ENCODE data around the gene HNRNPR.
A peak's percentile ranks its signal among the peaks of the same experiment; 100 is the strongest.
"Not testable (repeated sequence)": the region's sequence is repeated elsewhere in the genome, so short reads cannot be mapped to it uniquely, and the experiment has no call there.

Gene HNRNPR

DNA sequence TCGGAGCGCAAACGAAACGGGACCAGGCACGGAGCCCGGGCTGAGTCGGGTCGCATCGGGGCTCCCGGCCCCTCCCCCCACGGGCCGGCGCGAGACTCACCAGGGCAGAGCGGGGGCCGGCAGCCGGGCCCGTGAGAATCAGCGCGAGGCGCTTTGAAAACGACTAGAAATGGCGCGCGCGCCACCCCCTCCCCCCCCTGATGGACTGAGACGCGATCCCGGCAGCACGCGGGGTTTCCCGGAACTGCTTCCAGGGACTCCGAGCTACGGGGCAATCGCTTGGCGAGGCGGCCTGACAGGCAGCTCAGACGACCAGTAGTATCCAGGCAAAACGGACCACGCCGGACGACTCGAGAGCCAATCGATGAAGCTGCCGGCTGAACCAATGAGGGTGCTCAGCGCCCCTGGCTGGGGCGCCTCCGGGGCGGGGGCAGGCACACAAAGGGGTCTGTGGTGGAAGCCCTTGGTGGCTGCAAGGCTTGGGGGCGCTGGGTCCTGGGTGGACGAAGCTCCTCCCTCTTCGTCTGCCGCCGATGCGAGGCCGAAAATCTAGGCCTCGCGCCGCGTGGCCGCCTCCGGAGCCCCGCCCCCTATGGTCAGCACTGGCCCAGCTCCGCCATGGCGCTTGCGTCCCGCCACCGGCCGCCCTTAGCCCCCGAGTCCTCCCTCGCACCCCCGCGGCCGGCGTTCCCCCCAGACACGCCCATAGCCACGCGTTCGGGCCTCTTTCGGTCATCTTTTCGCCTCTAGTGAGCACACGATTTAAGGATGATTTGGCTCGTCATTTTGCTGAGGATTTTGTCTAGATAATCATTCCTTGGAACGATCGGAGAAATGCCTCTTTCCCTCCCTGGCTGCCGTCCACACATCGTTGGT lies at the start of gene HNRNPR:
TSS of gene HNRNPR (minus strand) at position 174 of the 876 bp plus-strand sequence. CDS start 3,276 bp downstream, outside the sequence.
- peak; percentile 97 for DNase-seq (ENCODE audit: low spot score)

DNA sequence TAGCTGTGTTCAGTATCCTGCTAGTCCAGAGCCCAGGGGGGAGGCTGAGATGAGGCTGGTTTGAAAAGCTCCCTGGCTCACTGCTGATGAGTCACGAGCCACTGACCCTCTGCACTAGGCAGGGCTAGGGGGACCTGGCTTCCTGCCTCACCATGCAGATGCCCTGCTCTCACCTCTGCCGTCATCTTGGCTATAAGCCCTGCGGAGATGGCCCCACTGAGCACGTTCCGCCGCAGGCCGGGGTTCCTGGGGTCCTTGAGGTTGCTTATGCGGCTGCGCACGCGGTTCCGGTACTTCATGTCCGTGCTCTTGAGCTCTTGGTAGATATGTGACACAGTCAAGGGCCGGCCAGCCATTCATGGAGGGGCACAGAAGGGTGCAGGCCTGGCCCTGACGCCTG lies 49.6 kb upstream of the HNRNPR start:
- DNase-seq (ENCODE audit: low spot score): no peak

DNA sequence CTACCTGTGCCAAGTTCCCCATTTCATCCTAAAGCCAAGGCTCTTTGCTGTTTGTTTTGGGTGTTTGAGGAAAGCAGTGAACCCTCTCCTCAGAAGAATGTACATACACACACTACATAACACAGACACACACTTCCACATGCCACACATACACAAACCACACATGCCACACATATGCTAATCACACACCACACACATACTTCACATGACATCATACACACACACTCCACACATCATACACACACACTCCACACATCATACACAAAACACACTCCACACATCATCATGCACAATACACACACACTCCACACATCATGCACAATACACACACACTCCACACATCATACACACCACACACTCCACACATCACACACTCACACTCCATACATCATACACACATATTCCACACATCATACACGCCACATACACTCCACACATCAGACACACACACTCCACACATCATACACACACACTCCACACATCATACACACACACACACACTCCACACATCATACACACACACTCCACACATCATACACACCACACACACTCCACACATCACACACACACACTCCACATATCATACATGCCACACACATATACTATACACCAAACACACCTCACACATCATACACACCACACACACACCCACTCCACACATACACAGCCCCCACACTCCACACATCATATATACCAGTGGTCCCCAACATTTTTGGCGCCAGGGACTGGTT lies 48.2 kb upstream of the HNRNPR start:
- no peak for DNase-seq (ENCODE audit: low spot score)

DNA sequence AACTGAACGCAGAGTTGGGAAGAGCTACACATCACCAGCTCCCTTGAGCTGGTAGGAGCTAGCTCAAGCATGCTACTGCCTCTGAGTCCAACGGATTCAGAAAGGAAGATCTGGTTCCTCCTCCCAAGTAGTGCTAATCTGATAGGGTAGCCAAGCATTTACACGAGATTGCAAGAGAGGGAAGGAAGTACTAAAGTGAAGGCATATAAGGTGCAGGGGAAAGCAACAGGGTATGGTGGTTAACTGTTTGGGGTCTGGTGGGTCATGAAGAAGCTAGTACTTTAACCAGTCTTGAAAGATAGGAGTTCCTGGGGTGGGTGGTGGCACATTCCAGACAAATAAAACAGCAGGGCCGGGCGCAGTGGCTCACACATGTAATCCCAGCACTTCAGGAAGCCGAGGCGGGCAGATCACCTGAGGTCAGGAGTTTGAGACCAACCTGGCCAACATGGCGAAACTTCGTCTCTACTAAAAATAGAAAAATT lies 45.8 kb upstream of the HNRNPR start:
- no peak for DNase-seq (ENCODE audit: low spot score)

DNA sequence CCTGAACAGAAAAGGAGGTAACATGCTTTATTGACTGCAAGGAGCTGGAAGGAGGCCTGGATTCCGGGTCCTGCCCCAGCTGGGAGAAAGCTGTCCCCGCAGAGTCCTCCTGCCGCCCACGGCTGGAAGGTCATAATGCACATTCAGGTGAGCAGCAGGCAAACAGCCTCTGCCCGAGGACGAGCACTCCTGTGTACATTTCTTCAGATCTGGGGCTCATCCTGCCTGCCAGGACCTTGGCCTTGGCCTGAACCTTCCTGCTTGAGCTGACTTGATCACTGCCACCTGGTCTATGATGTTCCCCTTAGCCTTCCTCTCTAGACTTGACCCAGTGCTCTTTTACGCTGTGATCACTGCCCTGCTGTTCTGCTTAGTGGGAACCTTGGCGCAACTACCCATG lies 43.4 kb upstream of the HNRNPR start:
- DNase-seq (ENCODE audit: low spot score): no peak

DNA sequence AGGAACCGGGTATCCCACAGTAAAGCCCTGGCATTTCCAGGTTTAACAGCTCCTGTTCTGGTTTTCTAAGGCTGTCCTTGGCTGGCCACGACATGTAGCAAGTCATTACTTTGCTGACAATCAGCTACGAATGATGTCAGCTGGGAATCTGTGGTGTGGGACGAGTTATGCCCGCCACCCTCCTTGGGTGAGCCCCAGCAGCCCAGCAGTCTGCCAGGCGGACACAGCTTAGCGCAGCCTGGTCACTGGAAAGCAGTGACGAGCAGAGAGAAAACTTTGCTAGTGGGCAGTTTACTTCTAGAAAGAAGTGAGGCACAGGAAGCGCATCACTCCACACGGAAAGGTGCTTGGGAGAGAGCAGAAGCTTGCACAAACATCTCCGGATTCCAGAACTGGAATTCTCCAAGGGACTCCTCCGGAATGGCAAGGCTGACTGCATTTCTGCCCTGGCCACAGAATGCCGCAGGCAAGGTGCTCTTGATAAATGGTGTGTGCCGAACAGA lies 41.1 kb upstream of the HNRNPR start:
- no peak for DNase-seq (ENCODE audit: low spot score)

DNA sequence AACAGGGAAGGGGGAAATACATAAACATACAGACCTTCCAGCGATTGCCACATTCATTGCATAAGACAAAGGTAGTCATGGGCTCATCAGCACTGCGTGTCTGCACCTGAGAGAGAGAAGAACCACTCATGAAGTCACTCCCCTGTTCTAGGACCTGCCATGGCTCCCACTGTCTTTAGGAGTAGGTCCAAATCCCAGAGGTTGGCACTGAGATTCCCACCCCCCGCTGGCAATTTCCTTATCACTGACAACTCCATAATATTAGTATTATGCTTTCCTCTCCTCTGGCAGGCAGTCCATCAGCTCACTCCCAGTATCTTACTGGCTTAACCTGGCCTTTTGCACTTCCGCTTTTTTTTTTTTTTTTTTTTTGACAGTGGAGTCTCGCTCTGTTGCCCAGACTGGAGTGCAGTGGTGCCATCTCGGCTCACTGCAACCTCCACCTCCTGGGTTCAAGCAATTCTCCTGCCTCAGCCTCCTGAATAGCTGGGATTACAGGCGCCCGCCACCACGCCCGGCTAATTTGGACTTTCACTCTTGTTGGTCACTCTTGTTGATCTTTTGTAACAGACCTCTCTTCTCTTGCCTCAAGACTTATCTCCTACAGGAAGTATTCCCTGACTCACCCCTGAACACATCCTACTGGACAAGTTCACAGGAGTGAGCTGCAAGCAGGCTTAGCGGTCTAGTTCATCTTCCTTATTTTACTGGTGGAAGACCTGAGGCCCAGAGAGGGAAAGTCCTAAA lies 40.4 kb upstream of the HNRNPR start:
- DNase-seq (ENCODE audit: low spot score): no peak

DNA sequence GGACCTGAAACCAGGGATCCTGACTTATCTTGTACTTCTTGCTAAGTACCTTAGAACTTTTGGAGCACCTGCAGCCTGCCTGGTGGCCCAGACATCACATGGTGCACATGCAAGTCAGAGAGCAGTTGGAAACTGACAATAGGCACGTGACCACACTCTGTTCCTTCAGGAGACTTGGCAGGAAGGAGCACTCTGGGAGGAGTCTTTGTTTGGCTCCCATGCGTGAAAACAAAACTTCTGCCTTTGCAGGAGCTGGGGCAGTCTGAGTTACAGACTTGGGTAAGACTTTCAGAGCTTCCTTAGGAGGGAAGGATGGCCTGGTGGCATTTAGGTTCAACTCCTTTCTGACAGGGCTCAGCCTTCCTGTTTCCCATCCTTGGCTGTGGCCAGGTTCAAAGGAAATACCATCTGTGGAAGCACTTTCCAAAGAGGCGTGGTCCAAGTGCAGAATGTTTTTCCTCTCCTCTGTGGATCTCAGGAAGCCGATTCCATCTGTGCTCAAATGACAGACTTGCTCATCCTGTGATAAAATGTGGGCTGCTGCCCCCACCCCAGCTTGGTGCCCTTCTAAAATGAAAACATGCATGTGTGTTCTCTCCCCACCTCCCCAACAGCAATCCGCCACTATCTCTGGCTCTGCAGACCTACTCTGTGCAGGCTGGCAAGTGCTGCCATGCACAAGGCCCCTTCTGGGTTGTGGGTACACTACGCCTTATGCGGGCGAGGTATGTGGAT lies 39.7 kb upstream of the HNRNPR start:
- no peak for DNase-seq (ENCODE audit: low spot score)

DNA sequence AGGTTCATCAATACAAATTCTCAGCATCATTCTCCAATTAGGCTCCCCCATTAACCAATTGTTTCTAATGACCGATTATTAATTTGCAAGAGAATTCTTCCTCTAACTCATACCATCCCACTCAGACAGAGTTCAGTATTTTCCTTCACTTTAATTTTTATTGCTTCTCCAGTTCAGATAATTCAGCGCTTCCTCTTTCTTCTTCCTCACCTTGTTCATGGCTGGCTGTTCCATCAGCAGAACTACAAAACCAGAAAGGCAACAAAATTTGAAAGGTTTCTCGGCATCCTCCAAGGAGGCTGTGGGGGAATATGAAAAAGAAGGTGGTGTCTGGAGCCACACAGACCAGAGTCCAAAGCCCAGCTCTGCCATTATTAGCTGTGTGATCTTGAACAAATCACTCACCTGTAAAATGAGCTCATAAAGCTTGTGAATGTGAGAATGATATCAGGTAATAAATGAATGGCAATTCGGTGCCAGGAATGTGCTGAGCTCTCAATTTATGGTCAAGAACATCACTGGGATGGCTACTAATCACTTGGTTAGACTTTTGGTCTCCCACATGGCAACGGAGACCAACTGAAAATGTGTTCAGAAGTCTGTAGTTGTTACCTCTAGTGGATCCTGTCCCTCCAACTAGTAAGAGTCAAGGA lies 37.3 kb upstream of the HNRNPR start:
- DNase-seq (ENCODE audit: low spot score): no peak

DNA sequence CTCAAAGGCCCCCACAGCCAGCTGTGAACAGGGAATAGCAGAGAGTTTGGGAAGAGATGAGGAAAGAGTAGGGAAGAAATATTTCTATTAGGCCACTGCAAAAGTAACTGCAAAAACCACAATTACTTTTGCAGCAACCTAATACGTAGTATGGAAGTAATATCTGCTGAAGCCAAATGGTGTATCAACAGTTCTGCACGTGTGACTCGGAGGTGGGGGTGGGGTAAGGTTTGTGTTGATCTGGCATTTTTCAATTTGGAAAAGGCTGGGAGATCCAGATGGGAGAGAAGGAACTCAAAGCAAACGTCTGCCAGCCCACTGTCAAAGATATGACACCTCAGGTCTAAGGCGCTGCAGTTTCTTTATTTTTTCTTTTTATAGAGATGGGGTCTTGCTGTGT lies 36.6 kb upstream of the HNRNPR start:
- no peak for DNase-seq (ENCODE audit: low spot score)

DNA sequence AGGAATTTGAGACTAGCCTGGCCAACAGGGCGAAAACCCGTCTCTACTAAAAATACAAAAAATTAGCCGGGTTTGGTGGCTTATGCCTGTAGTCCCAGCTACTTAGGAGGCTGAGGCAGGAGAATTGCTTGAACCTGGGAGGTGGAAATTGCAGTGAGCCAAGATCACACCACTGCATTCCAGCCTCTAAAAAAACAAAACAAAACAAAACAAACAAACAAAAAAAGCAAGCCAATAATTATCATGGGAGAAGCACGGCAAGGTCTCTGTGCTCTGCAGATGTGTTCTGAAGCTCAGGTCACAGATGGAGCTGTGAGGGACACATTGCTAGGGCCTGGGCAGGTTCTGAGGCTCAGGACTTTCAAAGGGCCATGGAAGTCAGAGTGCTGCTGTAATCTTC lies 36.2 kb upstream of the HNRNPR start:
- not testable (repeated sequence) for DNase-seq (ENCODE audit: low spot score)

DNA sequence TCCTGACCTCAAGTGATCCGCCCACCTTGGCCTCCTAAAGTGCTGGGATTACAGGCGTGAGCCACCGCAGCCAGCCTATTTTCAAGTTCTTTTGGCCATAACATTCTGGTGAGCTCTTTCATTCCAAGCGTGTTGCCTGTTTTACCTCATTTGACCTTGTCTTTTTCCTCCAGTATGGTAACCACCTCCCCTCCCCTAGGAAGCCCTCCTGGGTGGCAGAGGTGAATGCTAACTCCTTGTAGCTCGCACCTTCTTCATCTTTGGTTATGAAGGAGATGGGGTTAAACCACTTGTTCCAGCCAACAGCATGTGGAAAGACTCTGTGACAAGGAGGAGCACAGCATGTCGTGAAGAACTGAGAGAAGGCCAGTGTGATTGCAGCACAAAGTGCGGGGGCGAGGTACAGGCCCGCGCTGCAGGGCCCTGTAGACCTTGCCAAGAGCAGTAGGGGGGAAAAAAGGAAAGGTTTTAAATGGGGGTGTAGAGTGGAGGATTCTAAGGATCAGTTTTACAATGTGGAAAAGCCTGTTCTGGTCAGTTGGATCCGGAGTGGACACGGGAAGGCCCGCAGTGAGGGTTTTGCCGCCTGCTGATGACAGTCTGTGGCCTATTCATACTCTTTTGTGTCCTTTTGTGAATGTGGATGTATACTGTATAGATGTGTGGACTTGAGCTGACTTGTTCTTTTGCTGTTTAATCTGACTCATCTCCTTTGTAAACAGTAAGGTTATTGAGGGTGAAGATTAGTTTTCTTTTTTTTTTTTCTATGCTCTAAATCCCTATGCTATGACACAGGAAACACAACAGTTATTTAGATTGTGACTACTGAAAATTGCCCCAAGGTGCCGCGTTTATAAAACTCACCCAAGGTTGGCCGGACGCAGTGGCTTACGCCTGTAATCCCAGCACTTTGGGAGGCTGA lies 33.1 kb upstream of the HNRNPR start:
- DNase-seq (ENCODE audit: low spot score): peak; percentile 39

DNA sequence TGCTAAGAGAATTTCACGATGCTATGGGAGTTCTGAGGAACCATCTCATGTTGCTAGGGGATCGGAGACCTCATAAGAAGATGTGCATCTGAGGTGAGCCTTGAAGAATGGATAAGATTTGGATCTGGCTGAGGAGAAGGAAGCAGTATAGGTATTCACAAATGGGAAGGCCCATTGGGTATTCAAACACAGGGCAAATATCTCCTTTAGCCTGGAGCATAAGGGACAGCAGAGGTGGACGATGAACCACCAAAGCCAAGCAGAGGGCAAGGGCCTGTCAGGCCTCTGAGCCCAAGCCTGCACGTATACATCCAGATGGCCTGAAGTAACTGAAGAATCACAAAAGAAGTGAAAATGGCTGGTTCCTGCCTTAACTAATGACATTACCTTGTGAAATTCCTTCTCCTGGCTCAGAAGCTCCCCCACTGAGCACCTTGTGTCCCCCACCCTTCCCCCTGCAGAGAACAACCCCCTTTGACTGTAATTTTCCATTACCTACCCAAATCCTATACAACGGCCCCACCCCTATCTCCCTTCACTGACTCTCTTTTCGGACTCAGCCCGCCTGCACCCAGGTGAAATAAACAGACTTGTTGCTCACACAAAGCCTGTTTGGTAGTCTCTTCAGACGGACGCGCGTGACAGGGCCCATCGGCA lies 30.1 kb upstream of the HNRNPR start:
- not testable (repeated sequence) for DNase-seq (ENCODE audit: low spot score)

DNA sequence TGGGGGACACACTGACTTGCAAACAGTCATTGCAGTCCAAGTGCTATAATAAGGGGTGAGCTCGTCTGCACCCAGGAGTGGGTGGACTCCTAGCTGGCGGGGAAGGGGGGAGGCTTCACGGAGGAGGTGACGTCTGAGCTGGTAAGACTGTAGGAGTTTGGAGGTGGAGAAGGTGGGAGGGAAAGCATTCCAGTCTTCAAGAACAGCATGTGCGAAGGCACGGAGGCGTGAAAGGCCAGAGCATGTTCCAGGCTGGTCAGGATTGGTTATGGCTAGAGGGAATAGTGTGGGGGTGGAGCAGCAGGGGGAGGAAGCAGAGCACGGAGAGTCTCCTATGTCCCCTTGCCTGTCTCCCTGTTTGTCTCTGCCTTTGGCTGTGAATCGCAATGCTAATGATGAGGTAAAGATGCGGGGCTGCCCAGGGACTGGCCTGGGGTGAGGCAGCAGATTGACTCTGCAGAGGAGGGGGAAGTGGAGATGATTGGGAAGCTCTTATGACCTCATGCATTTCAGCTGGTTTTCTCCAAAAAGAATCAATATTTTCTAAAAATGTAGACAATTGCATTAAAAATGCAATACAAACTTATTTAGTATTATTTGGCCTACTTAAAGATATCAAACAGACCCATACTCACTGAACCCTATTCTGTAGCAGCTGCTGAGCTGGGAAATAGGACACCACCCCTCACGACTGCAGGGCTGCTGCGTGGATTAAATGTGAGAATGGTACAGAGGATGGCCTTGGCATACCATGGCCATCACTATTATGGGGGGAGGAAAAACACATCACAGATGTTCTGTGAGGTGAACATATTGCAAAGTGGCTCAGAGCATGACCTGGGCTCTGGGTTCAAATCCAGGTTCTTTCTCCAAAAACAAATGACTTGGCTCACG lies 28.1 kb upstream of the HNRNPR start:
- DNase-seq (ENCODE audit: low spot score): no peak

DNA sequence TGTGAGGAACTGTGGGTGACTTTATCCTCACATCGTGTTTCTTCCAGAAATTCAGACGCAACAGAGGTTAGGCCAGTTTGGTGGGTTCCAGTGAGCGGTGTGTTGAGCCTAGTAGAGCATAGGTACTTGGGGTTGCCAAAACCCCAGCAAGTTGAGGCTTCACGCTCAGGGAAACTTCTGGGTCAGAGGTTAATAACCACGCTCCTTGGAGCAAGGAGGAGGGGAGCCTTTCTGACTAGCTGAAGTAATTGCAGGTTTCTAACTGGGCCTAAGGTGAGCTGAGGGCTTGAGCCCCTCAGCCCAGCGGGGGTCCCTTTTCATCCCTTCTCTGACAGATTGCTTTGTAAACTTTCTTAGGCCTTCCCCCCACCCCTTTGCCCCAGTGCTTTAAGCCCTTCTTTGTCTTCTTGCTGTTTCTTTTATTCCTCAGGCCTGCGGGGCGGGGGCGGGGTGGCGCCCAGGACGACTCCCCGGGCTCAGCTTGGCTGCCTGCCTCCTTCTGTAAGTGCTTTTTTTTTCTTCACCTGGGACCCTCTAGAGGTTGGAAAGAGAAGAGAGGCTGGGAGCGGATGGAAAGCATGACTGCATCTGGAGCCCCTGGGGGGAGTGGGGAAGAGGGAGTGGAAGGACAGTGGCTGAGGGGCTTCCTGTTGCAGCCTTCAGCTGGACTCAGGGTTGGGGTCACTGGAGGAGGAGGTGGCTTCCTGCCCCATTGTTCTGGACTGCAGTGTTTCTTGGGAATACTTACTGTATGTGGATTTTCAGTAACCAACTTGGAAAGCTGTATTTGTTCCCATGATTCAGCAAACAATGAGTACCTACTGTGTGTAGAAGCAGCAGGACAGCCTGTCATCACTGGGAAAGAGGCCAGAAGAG lies 26.9 kb upstream of the HNRNPR start:
- DNase-seq (ENCODE audit: low spot score): peak; percentile 78

DNA sequence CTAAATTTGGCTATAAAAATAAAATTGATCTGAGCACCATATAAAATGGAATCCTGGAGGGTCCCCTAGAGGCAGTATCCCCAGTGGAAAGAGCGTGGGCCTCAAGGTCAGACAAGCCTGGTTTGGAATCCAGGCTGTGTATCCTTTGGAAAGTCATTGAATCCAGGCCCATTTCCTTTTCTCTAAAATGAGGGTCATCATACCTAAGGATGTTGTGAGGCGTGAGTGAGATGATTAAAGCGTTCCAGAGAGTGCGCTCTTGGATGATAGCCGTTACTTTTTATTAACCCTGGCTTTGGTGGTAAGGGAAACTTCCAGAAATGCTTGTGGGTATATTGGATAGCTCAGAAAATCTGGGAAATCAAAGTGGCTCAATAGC lies 26.2 kb upstream of the HNRNPR start:
- no peak for DNase-seq (ENCODE audit: low spot score)

DNA sequence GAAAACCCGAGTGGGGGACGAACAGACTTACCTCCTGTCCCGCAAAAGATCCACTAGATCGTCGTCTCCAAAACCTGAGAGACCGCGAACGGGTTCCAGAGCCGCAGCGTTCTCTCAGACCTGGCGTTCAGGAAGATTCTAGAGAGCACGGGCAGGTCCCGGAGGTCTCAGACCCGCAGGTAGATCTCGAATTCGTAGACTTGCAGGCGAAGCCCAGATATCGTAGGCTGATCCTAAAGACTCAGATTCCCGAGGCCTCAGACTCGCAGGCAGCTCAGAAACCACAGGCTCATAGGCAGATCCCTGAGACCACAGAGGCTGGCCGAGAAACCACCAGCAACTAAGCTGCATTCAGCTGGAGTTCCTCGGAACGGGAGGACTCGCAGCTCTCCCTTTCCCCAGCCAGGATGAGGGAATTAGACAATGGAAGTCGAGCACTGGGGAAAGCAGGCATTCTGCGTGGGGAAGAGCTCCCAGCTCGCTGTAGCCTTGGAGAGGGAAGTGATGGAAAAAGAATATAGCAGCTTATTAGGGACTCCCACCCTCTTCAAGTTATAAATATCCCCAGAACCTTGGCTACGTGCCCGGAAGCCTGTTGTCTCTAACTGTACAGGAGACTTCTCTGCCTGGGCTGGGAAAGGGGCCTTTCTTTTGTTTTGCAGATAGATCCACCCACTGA lies 25.4 kb upstream of the HNRNPR start, which contains the start of gene ZNF436:
TSS of gene ZNF436 (minus strand) at position 502 of the 679 bp plus-strand sequence. CDS start 1,831 bp downstream, outside the sequence.
- no peak for DNase-seq (ENCODE audit: low spot score)
